ENCODE measurements around the gene SF3A1. TPM values are rescaled to one million over a fixed set of nuclear protein-coding genes. Genes with fewer than 3 reads are reported as not detected.

The SF3A1 gene
- total and polyA plus RNA-seq, 2 of the 13 experiments (the other 11 are each of a cell fraction or from before 2014, with no cell fraction given), result 10.0 to 22.0 TPM

DNA sequence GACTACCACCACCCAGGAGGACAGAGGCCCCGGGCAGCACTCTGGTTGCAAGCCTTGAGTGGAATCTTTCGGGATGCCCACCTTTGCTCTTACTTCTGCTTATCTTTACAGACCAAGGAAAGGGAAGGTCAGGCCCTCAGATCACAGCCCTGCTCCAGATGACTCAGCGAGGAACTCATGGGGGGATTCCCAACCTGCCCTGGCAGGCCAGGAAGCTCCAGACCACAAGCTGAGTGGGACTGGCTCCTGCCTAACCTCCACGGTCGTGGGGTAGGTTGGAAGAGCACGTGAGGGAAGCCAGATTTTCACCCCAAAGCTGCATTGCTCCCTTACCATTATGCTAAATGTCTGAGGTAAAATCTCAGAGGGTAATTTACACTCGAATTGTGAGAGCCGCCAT is 41.8 kb downstream of the SF3A1 start (continued):
- TF ChIP-seq ZNF460 (CRISPR knock-in tag; IDR thresholded peaks at IDR 0.05; ENCODE audit: borderline replicate concordance) (no peak), ETV5 (CRISPR knock-in tag; IDR thresholded peaks at IDR 0.05; ENCODE audit: borderline replicate concordance) (no peak), SNAPC2 (CRISPR knock-in tag; IDR thresholded peaks at IDR 0.05) (no peak), NBN (conservative IDR thresholded peaks at IDR 0.05) (no peak), ZNF883 (CRISPR knock-in tag; IDR thresholded peaks at IDR 0.05; ENCODE audit: not compliant biosample characterization) (no peak), ZNF773 (CRISPR knock-in tag; IDR thresholded peaks at IDR 0.05; ENCODE audit: borderline replicate concordance) (no peak), ZNF644 (CRISPR knock-in tag; IDR thresholded peaks at IDR 0.05; ENCODE audit: low read depth) (no peak), U2AF2 (IDR thresholded peaks at IDR 0.05; ENCODE audit: low read depth, low read length) (no peak), PPARG (CRISPR knock-in tag; conservative IDR thresholded peaks at IDR 0.05) (no peak)
- TF ChIP-seq, protein P1, sequence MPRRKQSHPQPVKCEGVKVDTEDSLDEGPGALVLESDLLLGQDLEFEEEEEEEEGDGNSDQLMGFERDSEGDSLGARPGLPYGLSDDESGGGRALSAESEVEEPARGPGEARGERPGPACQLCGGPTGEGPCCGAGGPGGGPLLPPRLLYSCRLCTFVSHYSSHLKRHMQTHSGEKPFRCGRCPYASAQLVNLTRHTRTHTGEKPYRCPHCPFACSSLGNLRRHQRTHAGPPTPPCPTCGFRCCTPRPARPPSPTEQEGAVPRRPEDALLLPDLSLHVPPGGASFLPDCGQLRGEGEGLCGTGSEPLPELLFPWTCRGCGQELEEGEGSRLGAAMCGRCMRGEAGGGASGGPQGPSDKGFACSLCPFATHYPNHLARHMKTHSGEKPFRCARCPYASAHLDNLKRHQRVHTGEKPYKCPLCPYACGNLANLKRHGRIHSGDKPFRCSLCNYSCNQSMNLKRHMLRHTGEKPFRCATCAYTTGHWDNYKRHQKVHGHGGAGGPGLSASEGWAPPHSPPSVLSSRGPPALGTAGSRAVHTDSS (CRISPR knock-in tag; conservative IDR thresholded peaks at IDR 0.05), result no peak
- TF ChIP-seq, protein P2, sequence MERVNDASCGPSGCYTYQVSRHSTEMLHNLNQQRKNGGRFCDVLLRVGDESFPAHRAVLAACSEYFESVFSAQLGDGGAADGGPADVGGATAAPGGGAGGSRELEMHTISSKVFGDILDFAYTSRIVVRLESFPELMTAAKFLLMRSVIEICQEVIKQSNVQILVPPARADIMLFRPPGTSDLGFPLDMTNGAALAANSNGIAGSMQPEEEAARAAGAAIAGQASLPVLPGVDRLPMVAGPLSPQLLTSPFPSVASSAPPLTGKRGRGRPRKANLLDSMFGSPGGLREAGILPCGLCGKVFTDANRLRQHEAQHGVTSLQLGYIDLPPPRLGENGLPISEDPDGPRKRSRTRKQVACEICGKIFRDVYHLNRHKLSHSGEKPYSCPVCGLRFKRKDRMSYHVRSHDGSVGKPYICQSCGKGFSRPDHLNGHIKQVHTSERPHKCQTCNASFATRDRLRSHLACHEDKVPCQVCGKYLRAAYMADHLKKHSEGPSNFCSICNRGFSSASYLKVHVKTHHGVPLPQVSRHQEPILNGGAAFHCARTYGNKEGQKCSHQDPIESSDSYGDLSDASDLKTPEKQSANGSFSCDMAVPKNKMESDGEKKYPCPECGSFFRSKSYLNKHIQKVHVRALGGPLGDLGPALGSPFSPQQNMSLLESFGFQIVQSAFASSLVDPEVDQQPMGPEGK (CRISPR knock-in tag; IDR thresholded peaks at IDR 0.05), result no peak
